ENCODE results near the gene D2HGDH.

DNA sequence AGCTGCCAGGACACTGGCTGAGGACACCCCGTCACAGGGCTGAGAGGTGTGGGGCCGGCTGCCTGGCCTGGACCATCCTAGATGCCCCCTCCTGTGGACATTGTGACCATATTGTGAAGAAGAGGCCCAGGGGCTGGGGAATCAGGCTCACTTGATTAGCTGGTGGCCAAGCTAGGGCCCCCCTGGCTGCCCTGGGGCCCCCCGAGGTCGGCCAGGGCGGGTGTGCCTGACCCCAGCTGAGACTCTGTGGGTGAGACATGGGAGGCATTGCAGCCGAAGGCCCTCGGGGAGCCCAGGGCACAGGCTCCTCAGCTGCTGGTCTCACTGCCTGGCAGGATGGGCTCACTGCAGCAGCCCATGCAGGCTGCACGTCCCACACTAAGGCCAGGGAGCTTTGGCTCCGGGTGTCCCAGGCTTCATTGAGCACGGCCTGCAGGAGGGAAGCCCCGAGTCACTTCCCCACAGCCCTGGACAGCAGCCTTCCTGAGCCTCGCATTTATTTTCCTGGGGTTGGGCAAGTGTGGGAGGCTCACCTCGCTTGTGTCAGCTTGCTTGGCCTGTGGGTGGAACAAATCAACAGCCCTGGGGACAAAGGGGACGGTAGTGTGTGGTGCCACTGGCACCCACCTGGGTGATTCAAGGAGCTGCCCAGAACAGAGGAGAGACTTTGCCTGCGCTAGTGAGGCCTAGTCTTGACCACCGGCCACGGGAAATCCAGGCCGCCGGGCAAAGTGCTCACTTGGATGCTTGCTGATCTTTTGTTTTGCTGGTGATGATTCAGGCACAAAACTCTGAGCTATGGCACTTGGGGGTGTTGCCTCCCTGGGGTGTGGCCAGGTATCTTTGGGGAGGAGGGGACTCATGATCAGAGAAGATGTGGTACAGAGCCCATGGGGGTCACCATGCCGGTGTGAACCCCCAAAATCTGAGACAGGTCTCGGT, 43.5 kb downstream of the D2HGDH start:
- TF ChIP-seq, protein P1, sequence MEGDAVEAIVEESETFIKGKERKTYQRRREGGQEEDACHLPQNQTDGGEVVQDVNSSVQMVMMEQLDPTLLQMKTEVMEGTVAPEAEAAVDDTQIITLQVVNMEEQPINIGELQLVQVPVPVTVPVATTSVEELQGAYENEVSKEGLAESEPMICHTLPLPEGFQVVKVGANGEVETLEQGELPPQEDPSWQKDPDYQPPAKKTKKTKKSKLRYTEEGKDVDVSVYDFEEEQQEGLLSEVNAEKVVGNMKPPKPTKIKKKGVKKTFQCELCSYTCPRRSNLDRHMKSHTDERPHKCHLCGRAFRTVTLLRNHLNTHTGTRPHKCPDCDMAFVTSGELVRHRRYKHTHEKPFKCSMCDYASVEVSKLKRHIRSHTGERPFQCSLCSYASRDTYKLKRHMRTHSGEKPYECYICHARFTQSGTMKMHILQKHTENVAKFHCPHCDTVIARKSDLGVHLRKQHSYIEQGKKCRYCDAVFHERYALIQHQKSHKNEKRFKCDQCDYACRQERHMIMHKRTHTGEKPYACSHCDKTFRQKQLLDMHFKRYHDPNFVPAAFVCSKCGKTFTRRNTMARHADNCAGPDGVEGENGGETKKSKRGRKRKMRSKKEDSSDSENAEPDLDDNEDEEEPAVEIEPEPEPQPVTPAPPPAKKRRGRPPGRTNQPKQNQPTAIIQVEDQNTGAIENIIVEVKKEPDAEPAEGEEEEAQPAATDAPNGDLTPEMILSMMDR (conservative IDR thresholded peaks at IDR 0.05; ENCODE audit: low read length), result no peak
- TF ChIP-seq EZH2phosphoT487 (IDR thresholded peaks at IDR 0.05; ENCODE audit: borderline replicate concordance, low read depth, low read length), result no peak

Measured in OCI-LY7 (cell line).